Endothelial cell of hepatic sinusoid (primary cell): ENCODE results near the gene KISS1R.
"Not testable (repeated sequence)": the region's sequence is repeated elsewhere in the genome, so short reads cannot be mapped to it uniquely, and the experiment has no call there.

Experiments used
- in situ Hi-C: cut with HindIII; loops from 2 replicates; pipeline ENCODE4 v1.10.0; 2017; ENCODE audit warnings: low sequenced_read_pairs

The KISS1R gene

GRCh38 chr19:881385-882071 lies 35.6 kb upstream of the KISS1R start:
- in situ Hi-C loops, result no loop called here

- in situ Hi-C loops, result no loop called here
Observed at GRCh38 chr19:882871-883497, 34.1 kb upstream of the KISS1R start.

GRCh38 chr19:883661-884211 lies 33.4 kb upstream of the KISS1R start:
- in situ Hi-C loops, result no loop called here

DNA sequence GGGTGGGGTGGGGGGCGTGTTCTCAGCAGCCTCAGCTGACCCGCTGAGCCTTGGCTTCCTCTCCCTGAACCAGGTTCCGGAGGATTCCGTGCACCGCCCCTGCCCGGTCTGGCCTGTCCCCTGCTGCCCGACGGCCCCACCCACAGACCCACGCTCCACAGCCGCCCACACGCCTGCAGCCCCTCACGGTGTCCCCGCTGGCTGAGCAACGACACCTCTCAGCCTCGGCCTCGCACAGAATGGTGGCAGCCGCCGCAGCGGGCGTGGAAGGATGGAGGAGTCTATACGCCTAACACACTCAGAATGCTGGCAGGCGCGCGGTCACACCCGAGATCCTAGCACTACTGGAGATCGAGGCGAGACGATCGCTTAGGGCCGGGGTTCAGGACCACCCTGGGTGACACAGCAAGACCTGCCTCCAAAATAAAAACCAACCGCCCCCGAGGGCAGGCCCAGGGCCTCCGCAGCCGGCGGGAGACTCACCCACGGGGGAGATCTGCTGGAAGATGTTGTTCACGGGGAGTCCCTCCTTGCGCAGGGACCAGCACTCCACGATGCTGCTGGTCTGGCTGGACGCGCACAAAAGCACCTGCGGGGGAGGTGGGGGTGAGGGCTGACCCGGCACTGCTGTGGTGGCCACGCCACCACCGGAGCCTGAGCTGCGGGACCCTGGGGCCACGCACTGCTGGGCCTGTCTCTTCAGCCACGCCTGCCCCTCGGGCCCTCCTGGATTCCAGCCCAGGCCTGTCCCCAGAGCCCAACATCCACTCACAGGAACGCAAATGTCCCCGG lies 32.5 kb upstream of the KISS1R start:
- in situ Hi-C loops, result no loop called here

DNA sequence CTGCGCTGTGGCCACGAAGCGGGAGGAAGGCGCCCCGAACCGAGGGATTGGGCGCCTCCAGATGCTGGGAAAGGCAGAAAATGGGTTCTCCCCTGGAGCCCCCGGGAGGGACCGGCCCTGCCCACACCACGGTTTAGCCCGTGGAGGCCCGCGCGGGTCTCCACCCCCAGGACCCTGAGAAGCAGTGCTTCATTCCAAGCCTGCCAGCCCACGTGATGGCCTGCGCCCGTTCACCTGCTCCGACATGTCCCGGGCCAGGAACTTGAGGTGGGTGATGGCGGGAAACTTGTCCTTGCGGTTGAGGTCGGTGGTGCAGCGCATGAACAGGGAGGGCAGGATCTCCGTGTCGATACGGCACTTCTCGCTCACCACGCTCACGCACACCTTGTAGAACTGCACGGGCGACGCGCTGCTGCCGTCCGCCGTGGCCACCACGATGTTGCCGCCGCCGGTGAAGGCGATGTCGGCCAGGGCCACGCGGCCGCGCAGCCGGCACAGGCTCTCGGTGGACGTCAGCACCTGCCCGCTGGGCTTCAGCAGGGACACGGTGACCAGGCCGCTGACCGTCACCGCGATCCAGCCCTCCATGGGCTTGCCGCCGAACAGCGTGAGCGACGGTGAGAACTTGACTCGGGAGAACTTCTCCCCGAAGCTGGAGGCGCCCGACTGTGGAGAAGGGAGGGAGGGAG lies 31.5 kb upstream of the KISS1R start:
- in situ Hi-C loops, result no loop called here

- in situ Hi-C loops, result no loop called here
Observed at GRCh38 chr19:887072-887471, 30.1 kb upstream of the KISS1R start.

- in situ Hi-C loops, result no loop called here
Observed at GRCh38 chr19:887599-887998, 29.5 kb upstream of the KISS1R start.

- in situ Hi-C loops, result no loop called here
Observed at GRCh38 chr19:888581-889385, 28.4 kb upstream of the KISS1R start.

GRCh38 chr19:889662-890295 lies 27.4 kb upstream of the KISS1R start:
- in situ Hi-C loops, result no loop called here

DNA sequence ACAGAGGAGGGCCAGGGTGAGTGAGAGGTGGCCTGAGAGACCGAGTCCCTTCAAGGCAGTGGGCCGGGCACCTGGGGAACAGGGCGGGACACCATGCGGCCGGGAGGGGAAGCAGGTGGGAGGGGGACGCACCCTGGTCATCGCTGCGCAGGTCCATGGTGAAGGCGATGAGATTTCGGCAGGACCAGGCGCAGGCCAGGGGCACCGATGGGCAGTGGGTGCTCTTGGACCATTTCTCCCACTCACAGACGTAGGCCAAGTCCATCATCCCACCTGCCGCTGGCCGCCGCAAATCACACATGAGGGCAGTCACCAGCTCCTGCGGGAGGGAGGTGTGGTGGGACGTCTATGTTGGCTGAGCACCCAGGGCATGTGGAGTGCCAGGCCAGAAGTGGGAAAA lies 26.3 kb upstream of the KISS1R start:
- in situ Hi-C loops, result no loop called here

- in situ Hi-C loops, result not testable (repeated sequence)
Observed at GRCh38 chr19:891421-892200, 25.5 kb upstream of the KISS1R start.

- in situ Hi-C loops, result no loop called here
Observed at GRCh38 chr19:892243-892893, 24.8 kb upstream of the KISS1R start.

DNA sequence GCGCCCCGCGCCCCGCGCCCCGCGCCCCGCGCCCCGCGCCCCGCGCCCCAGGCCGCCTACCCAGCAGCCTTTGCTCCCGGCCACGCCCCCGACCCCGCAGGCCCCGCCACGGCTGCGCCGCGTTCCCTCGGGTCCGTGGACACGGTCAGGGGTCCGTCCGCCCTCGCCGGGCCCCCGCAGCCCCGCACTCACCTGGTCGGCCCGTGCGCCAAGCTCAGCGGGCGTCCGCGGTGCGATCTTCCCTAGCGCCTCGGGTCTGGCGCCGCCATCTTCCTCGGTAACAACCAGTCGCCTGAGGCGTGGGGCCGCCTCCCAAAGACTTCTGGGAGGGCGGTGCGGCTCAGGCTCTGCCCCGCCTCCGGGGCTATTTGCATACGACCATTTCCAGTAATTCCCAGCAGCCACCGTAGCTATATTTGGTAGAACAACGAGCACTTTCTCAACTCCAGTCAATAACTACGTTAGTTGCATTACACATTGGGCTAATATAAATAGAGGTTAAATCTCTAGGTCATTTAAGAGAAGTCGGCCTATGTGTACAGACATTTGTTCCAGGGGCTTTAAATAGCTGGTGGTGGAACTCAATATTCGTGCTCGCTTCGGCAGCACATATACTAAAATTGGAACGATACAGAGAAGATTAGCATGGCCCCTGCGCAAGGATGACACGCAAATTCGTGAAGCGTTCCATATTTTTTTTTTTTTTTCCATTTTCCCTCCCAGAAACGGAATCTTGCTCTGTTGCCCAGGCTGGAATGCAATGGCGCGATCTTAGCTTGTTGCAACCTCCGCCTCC lies 24.0 kb upstream of the KISS1R start, which contains the start of the genes MED16 and RNU6-9:
Gene MED16 (minus strand): TSS at position 294 of the 796 bp plus-strand sequence. CDS start 2,056 bp downstream, outside the sequence.
Gene RNU6-9 (plus strand): TSS at position 591 of the 796 bp plus-strand sequence.
- in situ Hi-C loops, result no loop called here

DNA sequence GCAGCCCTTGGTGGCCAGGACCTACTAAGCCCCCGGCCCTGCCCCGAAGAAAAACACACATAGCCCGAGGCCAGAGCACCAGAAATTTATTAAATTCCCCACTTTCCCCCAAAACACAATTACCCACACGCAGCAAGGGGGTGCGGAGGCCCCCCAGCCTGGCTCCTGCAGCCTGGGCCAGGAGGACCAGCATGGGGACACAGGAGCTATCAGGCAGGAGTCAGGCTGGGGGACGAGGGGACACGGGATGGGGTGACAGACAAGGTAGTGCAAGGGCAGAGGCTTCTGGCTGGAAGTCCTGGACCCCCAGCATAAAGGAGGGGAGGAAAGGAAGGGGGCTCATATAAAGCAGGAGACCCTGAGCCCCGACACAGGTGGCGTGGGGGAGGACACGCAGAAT lies 20.7 kb upstream of the KISS1R start:
- in situ Hi-C loops, result no loop called here

DNA sequence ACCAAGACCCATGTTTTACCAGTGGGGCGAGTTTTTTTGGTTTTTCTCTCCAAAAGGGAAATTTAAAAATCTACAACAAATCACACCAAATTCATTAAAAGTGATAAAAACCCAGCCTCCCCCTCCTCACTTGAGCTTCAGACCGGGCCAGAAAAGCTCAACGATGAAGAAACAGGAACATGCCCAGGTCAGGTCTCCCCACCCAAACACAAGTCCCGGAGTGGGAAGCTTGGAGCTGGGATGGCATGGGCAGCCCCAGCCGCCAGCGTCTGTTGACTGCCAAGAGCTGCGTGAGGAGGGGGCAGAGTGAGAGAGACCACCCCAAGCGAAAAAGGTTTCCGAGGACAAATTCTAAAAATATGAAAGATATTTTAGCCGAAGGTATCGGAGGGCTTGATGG lies 20.1 kb upstream of the KISS1R start:
- in situ Hi-C loops, result no loop called here

DNA sequence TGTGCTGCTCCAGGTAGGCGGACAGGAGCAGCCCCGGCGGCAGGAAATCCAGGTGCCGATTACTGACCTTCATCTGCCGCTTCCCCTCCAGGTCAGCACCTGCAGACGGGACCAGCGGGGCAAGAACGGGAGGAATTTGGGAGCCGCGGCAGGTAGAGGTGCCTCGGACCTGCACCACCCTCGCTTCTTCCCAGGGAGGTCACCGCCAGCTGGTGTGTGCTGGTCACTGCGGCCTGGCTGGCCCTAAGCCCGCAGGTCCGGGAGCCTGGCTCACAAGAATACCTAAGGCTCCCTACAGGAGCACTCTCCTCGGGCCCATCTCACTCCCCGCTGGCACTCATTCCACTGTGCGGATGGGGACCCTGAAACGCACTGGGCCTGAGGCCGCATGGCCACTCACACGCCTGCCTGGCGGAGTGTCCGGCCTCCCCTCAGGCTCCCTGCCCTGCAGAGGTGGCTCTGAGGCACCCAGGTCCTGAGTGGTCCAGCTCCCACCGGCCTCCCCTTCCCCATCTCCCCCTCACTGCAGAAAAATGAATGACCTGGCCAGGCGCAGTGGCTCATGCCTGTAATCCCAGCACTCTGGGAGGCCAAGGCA lies 19.6 kb upstream of the KISS1R start:
- in situ Hi-C loops, result no loop called here

DNA sequence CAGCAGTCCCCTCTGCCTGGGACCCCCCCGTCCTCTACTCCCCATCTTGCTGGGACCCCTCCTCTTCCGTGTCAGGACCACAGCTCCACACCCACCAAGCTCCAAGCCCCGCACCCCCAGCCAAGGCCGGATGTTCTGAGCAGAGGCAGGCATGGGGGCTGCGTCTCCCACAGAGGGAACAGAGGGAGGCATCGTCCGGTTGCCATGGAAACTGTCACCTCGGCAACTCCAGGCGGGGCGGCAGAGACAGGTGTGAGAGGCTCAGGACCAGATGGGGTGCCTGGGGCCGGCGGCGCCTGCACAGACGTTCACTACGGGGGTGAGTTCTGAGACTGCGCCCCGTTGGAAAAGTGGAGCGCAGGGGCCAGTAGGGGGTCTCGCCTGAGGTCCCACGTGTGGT lies 18.5 kb upstream of the KISS1R start:
- in situ Hi-C loops, result no loop called here
